ENCODE results near the gene HS6ST1.
A peak's percentile ranks its signal among the peaks of the same experiment; 100 is the strongest.
"Not testable (repeated sequence)": the region's sequence is repeated elsewhere in the genome, so short reads cannot be mapped to it uniquely, and the experiment has no call there.

HS6ST1 gene

DNA sequence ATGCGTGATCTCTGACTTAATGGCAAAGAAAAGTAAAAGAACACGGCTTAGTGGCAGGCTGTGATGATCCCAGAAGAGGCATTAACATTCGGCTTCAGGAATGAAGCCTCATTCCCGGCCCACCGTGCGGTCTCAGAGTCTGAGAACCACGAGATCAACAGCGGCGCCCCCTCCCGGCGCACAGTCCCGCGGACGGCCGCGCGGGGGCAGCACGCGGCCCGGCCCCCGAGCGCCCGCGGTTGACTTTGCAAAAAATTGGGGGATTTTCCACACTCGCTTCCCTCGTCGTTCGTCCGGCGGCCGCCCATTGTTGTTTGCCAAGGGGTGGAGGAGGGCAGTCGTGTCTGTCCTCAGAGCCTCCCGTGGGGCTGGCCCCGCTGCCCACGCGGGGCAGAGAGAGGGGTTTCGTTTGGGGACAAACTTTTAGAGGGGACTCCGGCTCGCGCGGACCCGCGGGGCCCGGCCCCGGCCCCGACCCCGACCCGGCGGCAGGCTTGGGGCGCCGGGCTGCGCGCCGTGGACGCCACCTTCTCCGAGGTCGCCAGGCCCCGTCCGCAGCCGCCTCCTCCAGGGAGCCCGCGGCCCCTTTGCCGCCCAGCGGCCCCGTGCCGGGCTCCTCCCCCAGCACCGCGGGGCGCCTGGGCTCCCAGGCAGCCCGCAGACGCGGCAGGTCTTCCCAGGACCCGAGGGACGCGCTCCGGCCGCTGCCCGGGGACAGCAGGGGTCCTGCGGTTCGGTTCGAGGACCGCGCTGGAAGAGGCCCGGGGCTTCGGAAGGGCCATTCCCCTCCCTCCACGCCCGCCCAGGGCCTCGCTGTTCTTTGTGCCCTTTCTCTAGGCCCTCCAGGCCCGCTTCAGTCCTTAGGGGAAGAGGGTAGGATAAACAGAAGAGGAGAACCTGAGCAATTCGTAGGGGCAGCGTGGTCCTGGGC is 3.4 kb upstream of the HS6ST1 start:
- peak; percentile 71 for DNase-seq (ENCODE audit: low read depth)

DNA sequence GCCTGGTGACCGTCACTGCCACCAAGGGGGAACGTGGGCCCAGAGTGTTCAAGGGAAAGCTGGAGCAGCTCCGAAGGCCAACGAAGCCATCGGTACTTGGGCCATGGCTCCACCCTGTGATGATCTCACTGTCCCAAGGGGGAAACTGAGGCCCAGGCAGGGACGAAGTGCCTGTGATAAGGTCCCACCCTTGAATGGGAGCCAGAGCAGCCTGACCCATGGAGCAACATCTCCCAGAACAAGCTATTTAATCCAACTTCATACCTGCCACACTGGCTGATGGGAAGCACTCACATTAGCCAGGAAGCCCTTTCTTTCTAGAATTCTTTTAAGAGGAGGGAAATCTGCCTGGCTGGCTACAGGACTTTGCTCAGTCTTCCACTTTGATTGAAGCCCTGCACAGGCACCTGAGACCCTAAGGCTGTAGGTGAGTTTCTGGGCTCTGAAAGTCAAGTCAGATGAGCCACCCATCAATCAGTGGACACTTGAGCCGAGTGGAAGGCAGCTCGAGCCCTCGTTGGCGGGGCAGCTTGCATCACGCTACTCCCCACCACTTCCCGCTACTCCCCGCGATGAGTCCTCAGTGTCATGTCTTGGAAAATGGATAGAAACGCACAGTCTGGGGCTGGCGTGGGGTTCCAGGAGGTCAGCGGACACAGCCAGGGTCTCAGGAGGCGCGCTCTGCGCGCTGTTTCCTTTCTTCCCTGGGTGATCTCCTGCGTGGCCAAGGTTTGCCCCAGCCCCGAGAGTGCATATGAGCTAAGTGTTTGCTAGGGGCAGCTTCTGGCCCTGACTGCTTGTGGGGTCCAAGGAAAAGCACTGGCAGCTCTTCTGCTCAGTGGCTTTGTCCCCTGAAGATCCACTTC is 2.5 kb upstream of the HS6ST1 start:
- no peak for DNase-seq (ENCODE audit: low read depth)

- no peak for DNase-seq (ENCODE audit: low read depth)
Measured at GRCh38 chr2:128320192-128320905, 1.7 kb upstream of the HS6ST1 start.

- DNase-seq (ENCODE audit: low read depth): no peak
Measured at GRCh38 chr2:128319631-128320191, 1.0 kb upstream of the HS6ST1 start.

- not testable (repeated sequence) for DNase-seq (ENCODE audit: low read depth)
Measured at GRCh38 chr2:128318245-128318644, 423 bp downstream of the HS6ST1 start.

GRCh38 chr2:128317899-128318225 is 806 bp downstream of the HS6ST1 start:
- DNase-seq (ENCODE audit: low read depth): not testable (repeated sequence)

DNA sequence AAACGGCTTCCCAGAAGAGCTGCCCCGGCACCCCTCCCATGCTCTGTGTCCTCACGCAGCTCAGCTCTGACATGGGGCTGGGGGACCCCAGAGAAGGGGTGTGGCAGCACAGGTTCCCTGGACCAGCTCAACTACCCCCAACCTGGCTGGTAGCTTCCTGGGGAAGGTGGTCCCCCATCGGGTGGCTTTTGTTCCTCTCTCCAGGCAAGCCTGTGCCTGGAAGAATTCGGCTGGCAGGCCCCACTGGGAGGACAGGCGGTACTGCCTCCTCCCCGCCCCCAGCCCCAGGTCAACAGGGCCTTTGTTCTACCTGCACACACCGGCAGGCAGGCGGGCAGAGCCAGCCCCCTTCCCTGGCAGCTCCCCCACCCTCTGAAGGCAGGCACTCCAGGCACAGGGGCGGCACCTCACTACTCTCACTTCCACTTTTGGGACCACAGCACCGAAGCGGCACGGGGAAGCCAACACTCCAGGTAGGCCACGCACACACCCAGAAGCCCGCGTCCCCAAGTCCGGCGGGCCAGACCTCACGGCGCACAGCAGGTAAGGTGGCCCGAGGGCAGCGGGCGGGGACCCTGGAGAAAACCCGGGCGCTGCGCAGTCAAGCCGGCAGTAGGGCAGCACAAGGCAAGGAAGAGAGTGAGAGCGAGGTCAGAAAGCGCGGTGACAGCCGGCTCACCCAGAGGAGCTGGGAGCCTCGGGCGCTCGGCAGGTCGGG is 1.3 kb downstream of the HS6ST1 start:
- no peak for DNase-seq (ENCODE audit: low read depth)

GRCh38 chr2:128316777-128317180 is 1.9 kb downstream of the HS6ST1 start:
- DNase-seq (ENCODE audit: low read depth): no peak

GRCh38 chr2:128315829-128316776 is 2.6 kb downstream of the HS6ST1 start:
- DNase-seq (ENCODE audit: low read depth): peak; percentile 73

GRCh38 chr2:128315122-128315828 is 3.4 kb downstream of the HS6ST1 start:
- DNase-seq (ENCODE audit: low read depth): no peak

- DNase-seq (ENCODE audit: low read depth): no peak
Measured at GRCh38 chr2:128314348-128315121, 4.1 kb downstream of the HS6ST1 start.

- DNase-seq (ENCODE audit: low read depth): no peak
Measured at GRCh38 chr2:128313931-128314347, 4.7 kb downstream of the HS6ST1 start.

- peak; percentile 58 for DNase-seq (ENCODE audit: low read depth)
Measured at GRCh38 chr2:128313091-128313836, 5.4 kb downstream of the HS6ST1 start.

DNA sequence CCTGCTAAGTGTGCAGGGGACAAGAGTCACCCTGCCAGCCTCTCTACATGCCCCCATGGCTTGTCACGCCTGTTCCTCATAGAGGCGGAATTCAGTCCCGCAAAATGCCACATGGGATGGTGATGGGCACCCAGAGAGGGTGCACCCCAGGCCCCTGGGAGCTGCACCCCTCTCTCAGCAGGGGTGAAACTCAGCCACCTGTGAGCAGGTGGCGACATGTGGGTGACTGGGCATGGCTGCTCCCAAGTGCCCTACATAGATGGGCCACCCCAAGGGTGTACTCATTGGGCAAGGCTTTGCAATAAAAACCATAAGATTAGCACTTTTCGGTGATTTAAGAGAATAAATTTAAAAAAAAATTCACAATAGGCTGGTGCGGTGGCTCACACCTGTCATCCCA is 6.3 kb downstream of the HS6ST1 start:
- no peak for DNase-seq (ENCODE audit: low read depth)

- DNase-seq (ENCODE audit: low read depth): no peak
Measured at GRCh38 chr2:128311755-128312341, 6.8 kb downstream of the HS6ST1 start.

DNA sequence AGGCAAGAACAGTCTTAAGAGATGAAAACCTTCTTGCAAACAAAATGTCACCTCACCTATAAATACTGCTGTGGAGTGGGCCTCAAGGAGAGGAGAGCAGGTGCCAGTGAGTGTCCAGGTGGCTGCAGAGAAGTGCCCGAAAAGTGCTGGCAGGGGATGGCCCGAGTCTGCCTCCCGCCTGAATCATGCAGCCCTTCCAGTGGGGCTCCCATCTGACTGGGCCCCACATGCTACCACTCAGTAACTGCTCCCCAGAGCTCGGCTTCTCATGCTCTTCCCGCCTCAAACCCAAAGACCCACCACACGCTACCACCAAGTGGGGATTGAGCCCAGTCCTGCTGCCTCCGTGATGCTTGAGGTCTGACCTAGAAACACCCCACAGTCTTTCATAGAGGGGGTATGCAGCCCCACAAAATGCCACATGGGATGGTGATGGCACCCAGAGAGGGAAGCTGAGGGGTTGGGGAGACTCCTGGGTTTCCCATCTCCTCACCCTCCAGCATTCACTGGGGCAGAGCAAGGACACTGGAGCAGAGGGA is 7.4 kb downstream of the HS6ST1 start:
- DNase-seq (ENCODE audit: low read depth): no peak

GRCh38 chr2:128310761-128311160 is 7.9 kb downstream of the HS6ST1 start:
- DNase-seq (ENCODE audit: low read depth): no peak
